ENCODE results near the gene AACS. TPM values are rescaled to one million over a fixed set of nuclear protein-coding genes. Genes with fewer than 3 reads are reported as not detected.

Gene AACS
- total and polyA plus RNA-seq, 2 of the 13 experiments (the other 11 are each of a cell fraction or from before 2014, with no cell fraction given), result 23.3 to 28.8 TPM

GRCh38 chr12:125021771-125022170, 43.5 kb upstream of the AACS start (continued):
- TF ChIP-seq THAP9 (CRISPR knock-in tag; IDR thresholded peaks at IDR 0.05; ENCODE audit: borderline replicate concordance) (no peak), ELK4 (CRISPR knock-in tag; IDR thresholded peaks at IDR 0.05; ENCODE audit: borderline replicate concordance) (no peak), PTBP1 (IDR thresholded peaks at IDR 0.05; ENCODE audit: low read depth, low read length, poor library complexity, severe bottlenecking) (no peak)

- FAIRE-seq (no peak), DNase-seq (ENCODE audit: low spot score) (no peak), ATAC-seq (no peak)
- ChIA-PET POLR2A (no interaction called here), CTCF (ENCODE audit: low intra/inter-chr PET ratio, low total read pairs) (no interaction called here)
- Histone ChIP-seq H3K9ac (ENCODE audit: insufficient read depth, low read depth, low read length) (no peak overlapping the region), H2AFZ (ENCODE audit: low read length) (no peak overlapping the region), H3K4me3 (replicated peaks in 1 of 3; ENCODE audit: insufficient read depth in 1 of 3, low read depth in 2 of 3, low read length in 3 of 3) (no peak overlapping the region), H3K9me3 (ENCODE audit: low read length) (no peaks in the 10 kb centered on the region), H3K79me2 (ENCODE audit: insufficient read depth, low read length) (no peaks in the 10 kb centered on the region), H3K27me3 (ENCODE audit: control insufficient read depth in 1 of 2, insufficient read depth in 2 of 2, low read length in 2 of 2) (no peaks in the 10 kb centered on the region), H3K4me2 (ENCODE audit: low read depth, low read length) (no peak overlapping the region), H3K4me1 (ENCODE audit: insufficient read depth, low read length) (no peaks in the 10 kb centered on the region), H4K20me1 (ENCODE audit: insufficient read depth, low read length) (no peaks in the 10 kb centered on the region), H3K27ac (ENCODE audit: extremely low read length, insufficient read depth, low read length) (no peak overlapping the region), H3K36me3 (replicated peaks in 1 of 2; ENCODE audit: control insufficient read depth in 1 of 2, insufficient read depth in 2 of 2, low read length in 2 of 2) (peaks cover 6 to 24% of the 10 kb centered on the region in 2 experiments; a peak in 4 of 5 replicates)
- intact Hi-C loops (cut with micrococcal nuclease; ENCODE audit: unreplicated experiment), result no loop called here
- in situ Hi-C loops (cut with HindIII; ENCODE audit: extremely low pct_ligation_motif_present, low pct_unique_long_range_greater_than_20kb), result no loop called here
- 94% methylated on average over 2 of the region's 2 CpGs for WGBS (ENCODE audit: low lambda C conversion rate)
- BruUV-seq (replicated peaks), result no TSS peak
- no peak for TF ChIP-seq MLX (CRISPR knock-in tag; IDR thresholded peaks at IDR 0.05)
- TF ChIP-seq SOX6 (IDR thresholded peaks at IDR 0.05), result no peak
- no peak for TF ChIP-seq SOX6 (CRISPR knock-in tag; IDR thresholded peaks at IDR 0.05)
- no peak for TF ChIP-seq SP1 (IDR thresholded peaks at IDR 0.05)
- TF ChIP-seq SP1 (CRISPR knock-in tag; IDR thresholded peaks at IDR 0.05), result no peak
- no peak for TF ChIP-seq HNF4G (IDR thresholded peaks at IDR 0.05; ENCODE audit: borderline replicate concordance, low read depth, low read length)
- no peak for TF ChIP-seq HNF4G (CRISPR knock-in tag; IDR thresholded peaks at IDR 0.05; ENCODE audit: borderline replicate concordance, low read depth)
- TF ChIP-seq RERE (CRISPR knock-in tag; IDR thresholded peaks at IDR 0.05; ENCODE audit: low read depth), result no peak
- TF ChIP-seq KLF6 (CRISPR knock-in tag; IDR thresholded peaks at IDR 0.05), result no peak
- no peak for TF ChIP-seq ZBTB20 (CRISPR knock-in tag; IDR thresholded peaks at IDR 0.05; ENCODE audit: borderline replicate concordance, low read depth)
- TF ChIP-seq DR1 (CRISPR knock-in tag; IDR thresholded peaks at IDR 0.05), result no peak
- TF ChIP-seq KMT2B (CRISPR knock-in tag; IDR thresholded peaks at IDR 0.05), result no peak
Observed at GRCh38 chr12:125023065-125023464, 42.2 kb upstream of the AACS start.
